GM06990 (cell line): Measurements from ENCODE around the gene FGF23.

Experiments used
- DNase-seq: peaks from one replicate; pipeline ENCODE4 v3.0.0-alpha.2; 2011; ENCODE audit not compliant: insufficient read length; ENCODE audit errors: extremely low read depth
- H3K27me3 ChIP-seq: replicated peaks from 2 replicates; pipeline ENCODE4 v1.6.0; 2011; ENCODE audit warnings: low read length; ENCODE audit not compliant: control insufficient read depth, insufficient read depth
- H3K36me3 ChIP-seq: 2 replicates; pipeline ENCODE4 v1.5.1; 2011; ENCODE audit warnings: low read length; ENCODE audit not compliant: control insufficient read depth, insufficient read depth
- H3K4me3 ChIP-seq: replicated peaks from 2 replicates; pipeline ENCODE4 v1.5.1; 2011; ENCODE audit warnings: low read depth, mild to moderate bottlenecking, control low read depth, low read length
- TF ChIP-seq, protein P1 (sequence below): IDR thresholded peaks from 2 replicates; pipeline ENCODE4 v1.5.1; 2011; ENCODE audit warnings: low read length, control low read depth, mild to moderate bottlenecking, inconsistent platforms; ENCODE audit not compliant: insufficient read depth, poor library complexity, severe bottlenecking

The FGF23 gene

DNA sequence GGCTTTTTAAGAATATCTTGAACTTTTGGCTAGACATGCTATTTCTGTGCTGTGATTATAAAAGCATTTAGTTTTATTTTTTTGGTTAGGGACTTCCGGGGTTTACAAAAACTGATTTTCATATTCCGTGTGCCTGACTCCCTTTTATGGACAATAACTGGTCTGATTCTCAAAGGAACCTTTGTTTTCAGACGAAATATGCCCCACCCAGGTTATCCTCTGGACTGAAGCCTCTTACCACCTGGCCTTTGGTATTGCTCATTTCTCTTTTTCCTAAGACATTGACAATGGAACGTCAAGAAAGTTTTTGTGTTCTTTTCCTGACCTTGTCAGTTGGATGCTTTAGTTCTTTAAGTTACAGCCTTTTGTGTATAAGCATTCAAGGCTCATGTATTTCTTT is 47.7 kb downstream of the FGF23 start:
- DNase-seq, result no peak

DNA sequence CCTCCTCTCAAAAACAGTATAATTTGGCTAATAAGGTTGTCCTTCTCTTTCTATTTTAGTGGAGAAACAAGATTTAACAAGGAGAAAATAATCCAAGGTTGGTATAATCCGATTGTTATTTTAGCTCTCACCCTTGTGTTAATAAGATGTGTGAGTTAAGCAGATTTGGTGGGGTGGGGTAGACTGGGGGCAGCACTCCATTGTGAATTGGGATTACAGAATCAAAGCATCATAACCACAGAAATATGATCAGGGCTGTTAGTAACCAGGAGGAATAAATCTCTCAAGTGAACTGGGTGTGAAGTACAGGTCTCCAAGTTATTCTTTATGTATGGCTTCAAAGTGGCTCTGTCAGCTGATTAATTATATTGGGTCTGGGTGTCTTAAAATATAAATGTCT is 48.3 kb downstream of the FGF23 start:
- DNase-seq, result no peak
- H3K27me3 ChIP-seq, result no peaks in the 10 kb centered on the region
- H3K4me3 ChIP-seq, result no peak overlapping the region
- TF ChIP-seq, protein P1, sequence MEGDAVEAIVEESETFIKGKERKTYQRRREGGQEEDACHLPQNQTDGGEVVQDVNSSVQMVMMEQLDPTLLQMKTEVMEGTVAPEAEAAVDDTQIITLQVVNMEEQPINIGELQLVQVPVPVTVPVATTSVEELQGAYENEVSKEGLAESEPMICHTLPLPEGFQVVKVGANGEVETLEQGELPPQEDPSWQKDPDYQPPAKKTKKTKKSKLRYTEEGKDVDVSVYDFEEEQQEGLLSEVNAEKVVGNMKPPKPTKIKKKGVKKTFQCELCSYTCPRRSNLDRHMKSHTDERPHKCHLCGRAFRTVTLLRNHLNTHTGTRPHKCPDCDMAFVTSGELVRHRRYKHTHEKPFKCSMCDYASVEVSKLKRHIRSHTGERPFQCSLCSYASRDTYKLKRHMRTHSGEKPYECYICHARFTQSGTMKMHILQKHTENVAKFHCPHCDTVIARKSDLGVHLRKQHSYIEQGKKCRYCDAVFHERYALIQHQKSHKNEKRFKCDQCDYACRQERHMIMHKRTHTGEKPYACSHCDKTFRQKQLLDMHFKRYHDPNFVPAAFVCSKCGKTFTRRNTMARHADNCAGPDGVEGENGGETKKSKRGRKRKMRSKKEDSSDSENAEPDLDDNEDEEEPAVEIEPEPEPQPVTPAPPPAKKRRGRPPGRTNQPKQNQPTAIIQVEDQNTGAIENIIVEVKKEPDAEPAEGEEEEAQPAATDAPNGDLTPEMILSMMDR, result no peak
- H3K36me3 ChIP-seq, result peaks cover 16% of the 10 kb centered on the region

More for the DNA sequence above, 47.7 kb downstream of the FGF23 start:
- TF ChIP-seq, protein P1, result no peak
- Histone ChIP-seq H3K4me3 (no peak overlapping the region), H3K36me3 (peaks cover 19% of the 10 kb centered on the region), H3K27me3 (no peaks in the 10 kb centered on the region)

DNA sequence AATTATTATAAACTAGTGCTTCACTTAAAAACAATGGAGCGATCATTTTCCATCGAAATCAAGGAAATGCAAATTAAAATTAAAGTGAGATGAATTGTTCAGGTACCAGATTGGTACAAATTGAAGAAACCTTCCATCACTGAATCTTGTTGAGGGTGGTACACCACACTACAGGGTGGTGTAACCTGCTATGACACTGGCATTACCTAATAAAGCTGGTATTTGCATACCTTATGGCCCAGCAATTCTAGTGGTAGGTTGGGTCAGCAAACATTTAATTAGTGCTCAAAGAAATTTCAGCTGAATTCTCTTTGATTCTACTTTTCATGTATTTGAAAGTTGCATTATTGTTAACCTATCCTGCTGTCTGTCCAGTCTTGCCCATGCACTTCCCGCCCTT is 49.3 kb downstream of the FGF23 start:
- no peak for DNase-seq
- TF ChIP-seq, protein P1, result no peak
- peaks cover 9% of the 10 kb centered on the region for H3K36me3 ChIP-seq

GRCh38 chr12:4327293-4327692 is 52.2 kb downstream of the FGF23 start:
- Histone ChIP-seq H3K27me3 (no peaks in the 10 kb centered on the region), H3K4me3 (no peak overlapping the region), H3K36me3 (peaks cover 7% of the 10 kb centered on the region)
- TF ChIP-seq, protein P1, result no peak
- no peak for DNase-seq

More for the DNA sequence above, 49.3 kb downstream of the FGF23 start:
- Histone ChIP-seq H3K4me3 (no peak overlapping the region), H3K27me3 (no peaks in the 10 kb centered on the region)

- Histone ChIP-seq H3K36me3 (peaks cover 5% of the 10 kb centered on the region), H3K27me3 (no peaks in the 10 kb centered on the region), H3K4me3 (no peak overlapping the region)
- TF ChIP-seq, protein P1, result no peak
- DNase-seq, result no peak
Measured at GRCh38 chr12:4325966-4326365, 53.5 kb downstream of the FGF23 start.

- Histone ChIP-seq H3K36me3 (peaks cover 2% of the 10 kb centered on the region), H3K27me3 (no peaks in the 10 kb centered on the region), H3K4me3 (no peak overlapping the region)
- DNase-seq, result no peak
- TF ChIP-seq, protein P1, result no peak
Measured at GRCh38 chr12:4324366-4324765, 55.1 kb downstream of the FGF23 start.
